HFFc6 (cell line): ENCODE results near the gene PRKAG2. TPM values are rescaled to one million over a fixed set of nuclear protein-coding genes. Genes with fewer than 3 reads are reported as not detected.

ENCODE experiments used
- DNase-seq: peaks from one replicate; pipeline ENCODE4 v3.0.0-alpha.2; 2018
- H3K27ac Mint-ChIP-seq: 2 replicates; pipeline ENCODE4 v1.8.0; 2020; ENCODE audit warnings: mild to moderate bottlenecking, mixed read lengths
- H3K27me3 Mint-ChIP-seq: 2 replicates; pipeline ENCODE4 v1.8.0; 2021; ENCODE audit warnings: mild to moderate bottlenecking, moderate library complexity, mixed read lengths; ENCODE audit not compliant: insufficient read depth
- H3K36me3 Mint-ChIP-seq: 2 replicates; pipeline ENCODE4 v1.8.0; 2021; ENCODE audit warnings: low read depth, mixed read lengths
- H3K4me1 Mint-ChIP-seq: 2 replicates; pipeline ENCODE4 v1.8.0; 2020; ENCODE audit warnings: low read depth, mixed read lengths
- H3K4me3 Mint-ChIP-seq: 2 replicates; pipeline ENCODE4 v1.8.0; 2020; ENCODE audit warnings: mild to moderate bottlenecking, moderate library complexity, mixed read lengths
- H3K9me3 Mint-ChIP-seq: 2 replicates; pipeline ENCODE4 v1.8.0; 2020; ENCODE audit warnings: mild to moderate bottlenecking, mixed read lengths
- CTCF ChIP-seq: fragments of 200-600 bp; sonication (generic); IDR thresholded peaks from 2 replicates; pipeline ENCODE4 v1.5.0; 2021; ENCODE audit warnings: antibody characterized with exemption, mild to moderate bottlenecking
- total RNA-seq, 6 experiments: library from RNA; stranded (reverse); fragmentation: NEBNext Ultra II Directional; extraction: Animal tissue kit (Norgen Biotek cat#: 25700); gene quantifications; 2 replicates in 1 of 6; 3 replicates in 5 of 6; pipeline ENCODE4 v1.2.3, GENCODE V29; 2021

PRKAG2 gene
- total RNA-seq, 6 experiments from 2014 or later = 15.1 to 19.2 (median 18.4) TPM

DNA sequence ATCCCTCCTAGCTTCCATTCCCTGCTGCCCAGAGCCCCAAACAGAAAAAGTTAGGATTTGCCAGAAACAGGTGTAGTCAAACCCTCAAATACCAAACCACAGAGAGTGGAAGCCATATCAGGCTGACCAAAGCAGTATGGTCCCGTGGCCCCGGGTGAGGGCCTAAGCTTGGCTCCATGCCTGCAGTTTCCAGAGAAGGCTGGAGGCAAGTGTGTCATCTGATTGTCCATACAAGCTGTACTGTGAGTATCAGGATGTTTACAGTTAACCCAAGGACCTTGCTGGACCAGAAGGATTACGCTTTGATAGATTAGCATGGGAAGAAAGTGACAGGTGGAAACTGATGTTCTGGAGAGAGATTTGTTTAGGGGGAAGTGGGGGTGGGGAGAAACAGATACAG lies 96.3 kb downstream of the PRKAG2 start:
- H3K9me3 Mint-ChIP-seq = peaks cover 9% of the 10 kb centered on the region
- H3K4me3 Mint-ChIP-seq = no peak overlapping the region
- DNase-seq = no peak
- peaks cover 4% of the 10 kb centered on the region; the same call in 1 of the 2 replicates for H3K36me3 Mint-ChIP-seq
- H3K27me3 Mint-ChIP-seq = peaks cover 41% of the 10 kb centered on the region
- TF ChIP-seq CTCF = no peak
- no peaks in the 10 kb centered on the region for H3K4me1 Mint-ChIP-seq
- no peak overlapping the region for H3K27ac Mint-ChIP-seq

DNA sequence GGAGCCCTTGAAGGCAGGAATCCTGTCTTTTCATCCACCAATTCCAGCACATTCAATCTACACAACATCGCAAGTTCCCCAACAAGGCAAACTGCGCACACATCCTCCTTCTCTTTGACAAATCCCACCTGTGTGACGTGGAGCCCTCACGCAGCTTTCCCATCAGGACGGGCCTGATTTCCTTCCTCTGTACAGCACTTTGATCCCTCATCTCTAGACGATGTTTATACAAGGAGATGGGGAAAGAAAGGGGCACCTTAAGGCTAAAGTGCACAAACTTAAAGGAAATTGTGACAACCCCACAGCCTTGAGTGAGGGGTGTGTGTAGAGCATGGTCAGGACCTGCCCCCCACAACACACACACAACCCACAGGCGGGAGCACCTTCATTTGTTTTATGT lies 97.2 kb downstream of the PRKAG2 start:
- Mint-ChIP-seq H3K36me3 (peaks cover 4% of the 10 kb centered on the region; the same call in 1 of the 2 replicates), H3K4me1 (no peaks in the 10 kb centered on the region), H3K27ac (no peak overlapping the region)

DNA sequence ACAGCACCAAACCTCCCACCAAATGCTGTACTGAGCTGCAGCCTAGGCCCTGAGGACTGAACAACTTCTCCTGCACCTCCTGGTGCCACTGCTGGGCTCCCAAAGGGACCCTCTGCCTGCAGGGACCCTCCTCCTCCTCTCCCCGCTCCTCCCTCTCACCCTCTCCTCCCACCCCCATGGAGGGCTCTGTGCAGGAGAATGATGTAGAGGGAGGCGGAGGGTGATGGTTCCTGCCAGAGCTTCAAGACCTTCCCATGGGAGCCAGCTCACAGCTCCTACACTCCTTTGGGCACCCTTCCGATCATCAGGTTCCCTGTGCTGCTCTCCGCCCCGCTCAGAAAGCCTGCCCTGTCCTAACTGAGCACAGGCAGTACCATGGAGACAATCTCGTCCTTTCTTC lies 97.7 kb downstream of the PRKAG2 start:
- Mint-ChIP-seq H3K4me3 (no peak overlapping the region), H3K4me1 (no peaks in the 10 kb centered on the region), H3K36me3 (peaks cover 4% of the 10 kb centered on the region; the same call in 1 of the 2 replicates), H3K9me3 (peaks cover 9% of the 10 kb centered on the region), H3K27me3 (peaks cover 45% of the 10 kb centered on the region), H3K27ac (no peak overlapping the region)
- TF ChIP-seq CTCF = no peak
- no peak for DNase-seq

More for the DNA sequence above, 97.2 kb downstream of the PRKAG2 start:
- DNase-seq = no peak
- Mint-ChIP-seq H3K27me3 (peaks cover 43% of the 10 kb centered on the region), H3K9me3 (peaks cover 9% of the 10 kb centered on the region), H3K4me3 (no peak overlapping the region)
- no peak for TF ChIP-seq CTCF

DNA sequence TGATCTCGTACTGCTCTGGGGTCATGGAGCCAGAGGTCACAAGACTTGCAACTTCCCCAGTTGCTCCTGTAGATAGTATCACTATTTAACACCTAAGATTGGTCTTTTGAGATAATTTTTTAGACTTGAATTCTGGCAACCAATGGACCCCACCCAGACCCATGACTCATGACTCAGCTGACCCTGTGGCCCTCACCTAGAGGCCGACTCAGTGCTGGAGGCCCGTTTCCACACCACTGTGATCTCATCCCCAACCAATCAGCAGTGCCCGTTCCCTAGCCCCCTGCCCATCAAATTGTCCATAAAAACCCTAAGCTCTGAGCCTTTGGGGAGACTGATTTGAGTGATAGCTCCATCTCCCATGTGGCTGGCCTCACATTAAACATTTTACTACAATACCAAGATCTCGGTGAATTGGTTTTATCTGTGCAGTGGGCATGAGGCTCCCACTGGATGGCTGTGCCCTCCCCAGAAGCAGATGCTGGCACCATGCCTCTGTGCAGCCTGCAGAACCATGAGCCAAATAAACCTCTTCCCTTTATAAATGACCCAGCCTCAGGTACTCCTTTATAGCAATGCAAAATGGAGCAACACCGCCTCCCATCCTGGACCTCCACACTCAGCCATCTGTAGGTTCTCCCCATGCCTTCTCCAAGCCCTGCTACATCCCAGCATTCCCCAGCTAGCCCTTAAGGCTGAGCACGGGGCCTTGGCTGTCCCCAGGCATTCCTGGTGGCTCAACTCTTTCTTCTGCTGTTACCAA lies 98.8 kb downstream of the PRKAG2 start:
- no peak for TF ChIP-seq CTCF
- Mint-ChIP-seq H3K4me1 (no peaks in the 10 kb centered on the region), H3K9me3 (peaks cover 9% of the 10 kb centered on the region), H3K27me3 (peaks cover 53% of the 10 kb centered on the region), H3K4me3 (no peak overlapping the region), H3K36me3 (peaks cover 4% of the 10 kb centered on the region; the same call in 1 of the 2 replicates), H3K27ac (no peak overlapping the region)
- DNase-seq = no peak

DNA sequence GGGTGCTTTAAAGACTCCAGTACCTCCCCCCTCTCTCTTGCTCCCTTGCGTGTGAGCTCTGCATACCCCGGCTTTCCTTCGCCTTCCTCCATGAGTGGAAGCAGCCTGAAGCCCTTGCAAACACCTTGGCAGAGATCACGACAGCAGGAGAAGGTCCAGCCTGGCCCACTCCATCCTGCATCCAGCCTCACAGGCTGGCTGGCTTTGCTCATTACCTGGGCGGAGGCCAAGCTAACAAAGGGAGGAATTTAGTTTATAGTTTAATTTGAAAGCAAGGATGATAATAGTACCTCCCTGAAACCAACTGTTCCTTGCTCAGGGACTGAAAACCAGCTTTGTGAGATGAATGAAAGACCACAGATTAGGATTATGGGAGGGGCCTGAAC lies 99.4 kb downstream of the PRKAG2 start:
- Mint-ChIP-seq H3K4me1 (no peaks in the 10 kb centered on the region), H3K36me3 (peaks cover 4% of the 10 kb centered on the region; the same call in 1 of the 2 replicates), H3K27ac (no peak overlapping the region), H3K4me3 (no peak overlapping the region), H3K9me3 (peaks cover 9% of the 10 kb centered on the region), H3K27me3 (peaks cover 56% of the 10 kb centered on the region)
- TF ChIP-seq CTCF = no peak
- no peak for DNase-seq
